GM19025 (cell line): Measurements from ENCODE around the gene ZNF664.
"Not testable (repeated sequence)": the region's sequence is repeated elsewhere in the genome, so short reads cannot be mapped to it uniquely, and the experiment has no call there.

Experiments
- ATAC-seq: cut with Tn5 transposase; IDR thresholded peaks from one replicate; pipeline ENCODE4 v1.9.1; 2021; ENCODE audit warnings: mild to moderate bottlenecking, low read depth, moderate library complexity; ENCODE audit not compliant: unreplicated experiment

Gene ZNF664

GRCh38 chr12:123941000-123941399 lies 32.0 kb upstream of the ZNF664 start:
- no peak for ATAC-seq

GRCh38 chr12:123941624-123942237 lies 31.3 kb upstream of the ZNF664 start:
- ATAC-seq: no peak

- ATAC-seq: no peak
These were observed 30.8 kb upstream of the ZNF664 start for GRCh38 chr12:123942238-123942653.

GRCh38 chr12:123942911-123943648 lies 29.9 kb upstream of the ZNF664 start:
- no peak for ATAC-seq

DNA sequence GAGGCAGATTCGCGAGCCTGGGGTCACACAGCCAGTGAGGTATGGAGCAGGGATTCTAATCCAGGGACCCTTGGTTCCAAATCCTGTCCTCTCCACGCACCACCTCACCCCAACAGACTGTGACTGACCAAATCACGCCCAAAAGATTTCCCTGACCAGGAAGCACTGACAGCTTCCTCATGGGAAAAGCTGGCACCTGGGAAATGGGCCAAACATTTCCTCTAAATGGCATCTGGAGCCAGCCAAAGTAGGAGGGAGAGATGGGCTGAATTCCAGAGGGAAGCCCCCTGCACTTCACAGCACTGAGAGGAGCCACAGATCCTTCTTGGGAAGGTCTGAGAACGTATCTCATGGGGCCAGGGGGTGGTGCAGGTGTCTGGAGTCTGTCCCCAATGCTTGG lies 29.2 kb upstream of the ZNF664 start:
- ATAC-seq: no peak

DNA sequence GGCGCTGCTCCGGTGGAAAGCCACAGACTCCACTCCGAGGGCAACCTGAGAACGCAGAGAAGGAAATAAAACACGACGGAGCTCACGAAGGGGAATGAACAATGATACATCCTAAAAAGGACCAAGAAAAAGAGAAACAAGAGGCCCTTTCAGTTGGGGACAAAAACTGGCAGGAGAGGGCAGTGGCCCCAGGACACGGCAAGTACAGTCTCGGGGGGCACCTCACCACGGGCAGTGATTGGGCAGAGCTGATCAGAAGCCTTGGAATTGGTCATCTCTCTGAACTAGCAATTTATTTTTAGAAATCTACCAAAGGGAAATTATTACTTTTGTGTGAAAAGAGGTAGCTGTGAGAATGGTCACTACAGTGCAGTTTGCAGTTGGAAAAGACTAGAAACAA lies 28.3 kb upstream of the ZNF664 start:
- ATAC-seq: no peak

GRCh38 chr12:123945287-123946151 lies 27.5 kb upstream of the ZNF664 start:
- no peak for ATAC-seq

DNA sequence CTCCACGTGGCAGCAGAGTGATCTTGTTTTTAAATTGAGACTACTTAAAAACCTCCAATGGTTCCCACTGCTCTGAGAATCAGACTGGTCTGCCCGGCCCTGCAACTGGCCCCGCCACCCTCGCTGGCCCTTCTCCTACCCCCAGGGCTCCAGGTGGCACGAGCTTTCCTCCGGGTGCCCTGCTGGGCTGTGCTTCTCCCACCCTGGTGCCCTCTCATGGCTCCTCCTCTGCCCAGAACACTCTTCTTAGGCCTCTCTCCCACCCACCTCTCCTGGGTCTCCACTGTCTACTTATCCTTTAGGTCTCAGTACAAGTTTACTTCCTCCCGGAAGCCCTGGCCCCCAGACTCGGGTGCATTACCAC lies 26.9 kb upstream of the ZNF664 start:
- ATAC-seq: no peak

- ATAC-seq: not testable (repeated sequence)
These were observed 26.2 kb upstream of the ZNF664 start for GRCh38 chr12:123946516-123947505.

DNA sequence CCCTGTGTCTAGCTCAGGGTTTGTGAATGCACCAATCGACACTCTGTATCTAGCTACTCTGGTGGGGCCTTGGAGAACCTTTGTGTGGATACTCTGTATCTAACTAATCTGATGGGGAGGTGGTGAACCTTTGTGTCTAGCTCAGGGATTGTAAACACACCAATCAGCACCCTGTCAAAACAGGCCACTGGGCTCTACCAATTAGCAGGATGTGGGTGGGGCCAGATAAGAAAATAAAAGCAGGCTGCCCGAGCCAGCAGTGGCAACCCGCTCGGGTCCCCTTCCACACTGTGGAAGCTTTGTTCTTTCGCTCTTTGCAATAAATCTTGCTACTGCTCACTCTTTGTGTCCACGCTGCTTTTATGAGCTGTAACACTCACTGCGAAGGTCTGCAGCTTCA lies 25.5 kb upstream of the ZNF664 start:
- ATAC-seq: not testable (repeated sequence)

DNA sequence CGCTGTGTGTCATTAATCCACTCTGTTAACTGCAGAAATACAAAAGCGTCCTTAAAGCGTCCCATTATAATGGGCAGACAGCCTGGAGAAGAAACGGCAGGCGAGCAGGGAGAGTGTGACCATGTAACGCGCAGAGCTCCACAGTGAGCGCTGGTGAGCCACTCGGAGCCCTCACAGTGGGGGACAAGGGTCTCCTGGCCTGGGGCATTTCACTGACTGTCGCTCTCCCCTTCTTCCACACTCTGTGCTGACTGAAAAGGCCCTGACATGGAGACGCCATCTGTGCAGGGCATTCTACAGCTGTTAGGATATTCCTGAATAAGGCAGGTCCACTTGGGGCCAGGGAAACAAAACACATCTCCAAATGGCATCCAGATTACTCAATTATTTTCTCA lies 24.6 kb upstream of the ZNF664 start:
- ATAC-seq: no peak

DNA sequence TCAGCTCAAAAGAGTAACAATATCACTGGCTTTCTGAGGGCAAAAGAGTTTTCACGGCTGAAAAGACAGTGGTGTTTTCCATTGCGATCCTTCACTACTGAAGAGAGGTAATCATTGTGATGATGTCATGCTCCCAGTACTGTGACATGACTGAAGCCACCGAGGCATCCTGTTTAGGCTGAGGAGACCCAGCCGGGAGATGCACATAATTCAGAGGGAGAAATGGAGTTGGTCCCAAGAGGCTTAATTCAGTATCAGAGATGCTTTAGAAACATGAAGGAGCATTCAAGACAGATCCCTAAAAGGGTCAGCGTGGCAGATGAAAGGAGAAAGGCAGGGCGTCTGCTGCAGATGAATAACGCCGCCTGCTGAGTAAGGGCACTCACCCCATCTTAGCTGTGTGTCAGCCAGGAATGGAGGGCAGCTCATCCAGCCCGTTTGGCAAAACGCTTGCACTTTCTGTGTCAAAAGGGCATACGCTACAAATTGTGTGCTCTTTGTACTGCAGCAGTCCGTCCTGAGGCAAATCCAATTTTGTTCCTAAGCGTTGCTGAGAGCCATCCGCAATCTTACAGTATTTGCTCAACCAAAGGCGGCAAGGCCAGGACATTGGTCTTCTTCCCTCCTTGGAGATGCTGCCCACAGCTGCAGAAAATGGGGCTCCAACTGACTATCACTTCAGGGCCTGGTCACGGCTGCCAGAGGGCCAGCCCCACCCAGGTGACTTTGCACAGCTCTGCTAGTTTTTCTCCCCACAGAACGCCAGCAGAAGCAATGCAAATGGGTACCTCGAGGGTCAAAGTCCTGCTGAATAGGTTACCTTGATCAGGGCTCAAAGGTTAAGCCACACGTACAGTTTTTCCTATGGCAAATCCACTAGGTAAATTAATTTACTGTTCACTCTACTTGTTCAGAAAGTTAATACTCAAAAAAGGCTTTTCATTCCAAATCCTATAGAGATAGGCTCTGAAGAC lies 23.9 kb upstream of the ZNF664 start:
- ATAC-seq: no peak

- no peak for ATAC-seq
These were observed 23.2 kb upstream of the ZNF664 start for GRCh38 chr12:123949770-123950165.

DNA sequence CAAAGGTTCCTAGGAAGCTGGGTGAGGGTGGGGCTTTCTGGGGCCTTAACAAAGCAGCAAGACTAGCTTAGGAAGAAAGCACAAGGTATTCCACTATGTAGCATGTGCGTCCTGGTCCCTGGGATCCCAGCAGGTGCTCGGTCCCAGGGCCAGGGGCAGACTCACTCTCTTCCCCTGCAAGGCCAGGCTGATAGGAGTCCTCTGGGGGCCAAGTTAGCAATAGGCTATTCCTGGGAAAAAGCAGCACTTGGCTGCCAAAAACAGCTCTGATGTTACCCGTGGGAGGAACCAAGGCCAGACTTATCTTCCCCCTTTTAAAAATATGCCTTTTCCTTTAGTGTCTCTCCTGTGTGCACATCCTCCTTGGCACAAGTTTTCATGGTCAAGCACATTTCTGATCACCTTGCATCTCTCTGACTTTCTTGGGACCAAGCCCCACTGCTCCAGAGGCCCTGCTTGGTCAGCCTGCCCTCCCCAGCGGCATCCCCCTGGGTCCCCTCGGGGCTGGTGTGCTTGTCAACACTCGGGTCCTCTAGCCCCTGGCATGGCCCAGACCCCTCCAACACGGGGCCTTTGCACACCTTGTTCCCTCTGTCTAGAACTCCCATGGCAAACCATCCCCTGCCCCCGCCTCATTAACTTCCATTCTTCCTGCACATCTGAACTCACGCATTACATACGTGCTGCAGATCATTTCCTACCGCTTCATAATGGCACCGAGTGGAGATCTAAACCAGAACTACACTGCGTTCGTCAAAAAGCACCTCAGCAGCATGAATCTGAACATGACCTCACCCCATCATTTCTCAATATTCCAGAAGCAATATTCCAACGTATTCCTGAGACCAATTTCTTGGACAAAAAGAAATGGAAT lies 22.3 kb upstream of the ZNF664 start:
- ATAC-seq: no peak

- no peak for ATAC-seq
These were observed 21.5 kb upstream of the ZNF664 start for GRCh38 chr12:123951467-123951866.

DNA sequence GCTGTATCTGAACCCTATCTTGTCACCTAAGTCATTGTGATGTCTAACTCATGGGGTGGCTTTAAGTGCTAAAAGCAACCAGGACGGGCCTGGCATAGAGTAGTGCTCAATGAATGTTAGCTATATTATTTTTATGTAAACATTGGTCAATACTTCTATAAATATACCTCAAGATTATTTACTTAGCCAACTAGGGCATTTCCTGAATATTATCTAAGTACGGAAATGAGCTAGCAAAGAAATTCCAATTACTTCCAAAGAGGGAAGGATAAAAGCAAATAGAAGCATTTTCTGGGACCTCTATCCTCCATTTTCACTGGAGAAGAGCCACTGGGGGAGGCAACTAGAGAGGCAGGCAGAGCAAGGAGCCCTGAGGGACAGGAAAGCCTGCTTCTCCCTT lies 21.0 kb upstream of the ZNF664 start:
- no peak for ATAC-seq

- no peak for ATAC-seq
These were observed 18.2 kb upstream of the ZNF664 start for GRCh38 chr12:123954647-123955350.

- no peak for ATAC-seq
These were observed 16.8 kb upstream of the ZNF664 start for GRCh38 chr12:123956249-123956648.
